NCI-H1417 treated with DMSO at 0.1 percent for 48 hours (cell line): ENCODE measurements around the gene GLB1L2.
"Not testable (repeated sequence)": the region's sequence is repeated elsewhere in the genome, so short reads cannot be mapped to it uniquely, and the experiment has no call there.

Experiments
- DNase-seq: peaks from one replicate; lab custom pipeline; 2025; lab: John Stamatoyannopoulos, UW

The GLB1L2 gene

DNA sequence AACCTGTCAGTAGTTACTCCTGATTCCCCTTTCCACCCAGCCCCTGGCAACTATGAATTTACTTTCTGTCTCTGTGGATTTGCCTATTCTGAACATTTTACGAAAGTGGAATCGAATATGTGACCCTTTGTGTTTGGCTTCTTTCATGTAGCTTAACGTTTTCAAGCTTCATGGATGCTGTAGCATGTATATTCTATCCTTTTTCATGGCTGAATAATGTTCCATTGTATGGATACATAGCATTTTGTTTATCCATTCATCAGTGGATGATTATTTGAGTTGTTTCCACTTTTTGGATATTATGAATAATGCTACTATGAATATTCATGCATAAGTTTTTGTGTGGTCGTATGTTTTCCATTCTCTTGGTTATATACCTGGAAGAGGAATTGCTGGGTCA lies 9.2 kb upstream of the GLB1L2 start:
- DNase-seq: no peak

DNA sequence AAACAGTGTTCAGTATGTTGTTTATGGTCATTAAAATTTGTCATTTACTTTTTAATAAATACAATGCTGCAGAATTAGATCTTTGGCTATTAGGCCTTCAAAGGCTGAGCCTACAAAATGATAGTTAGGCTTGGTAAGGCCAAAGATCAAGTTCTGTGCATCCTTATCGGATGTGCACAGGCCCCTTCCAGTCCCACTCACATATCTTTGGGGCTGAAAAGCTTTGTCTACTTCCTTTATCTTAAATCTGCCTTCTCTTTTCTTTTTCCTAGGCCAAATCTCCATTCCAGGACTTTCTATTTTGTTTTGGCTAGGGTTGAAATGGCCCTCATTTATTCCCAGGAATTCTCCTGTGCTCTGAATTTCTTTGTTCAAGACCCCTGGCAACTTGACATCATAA lies 3.4 kb upstream of the GLB1L2 start:
- no peak for DNase-seq

DNA sequence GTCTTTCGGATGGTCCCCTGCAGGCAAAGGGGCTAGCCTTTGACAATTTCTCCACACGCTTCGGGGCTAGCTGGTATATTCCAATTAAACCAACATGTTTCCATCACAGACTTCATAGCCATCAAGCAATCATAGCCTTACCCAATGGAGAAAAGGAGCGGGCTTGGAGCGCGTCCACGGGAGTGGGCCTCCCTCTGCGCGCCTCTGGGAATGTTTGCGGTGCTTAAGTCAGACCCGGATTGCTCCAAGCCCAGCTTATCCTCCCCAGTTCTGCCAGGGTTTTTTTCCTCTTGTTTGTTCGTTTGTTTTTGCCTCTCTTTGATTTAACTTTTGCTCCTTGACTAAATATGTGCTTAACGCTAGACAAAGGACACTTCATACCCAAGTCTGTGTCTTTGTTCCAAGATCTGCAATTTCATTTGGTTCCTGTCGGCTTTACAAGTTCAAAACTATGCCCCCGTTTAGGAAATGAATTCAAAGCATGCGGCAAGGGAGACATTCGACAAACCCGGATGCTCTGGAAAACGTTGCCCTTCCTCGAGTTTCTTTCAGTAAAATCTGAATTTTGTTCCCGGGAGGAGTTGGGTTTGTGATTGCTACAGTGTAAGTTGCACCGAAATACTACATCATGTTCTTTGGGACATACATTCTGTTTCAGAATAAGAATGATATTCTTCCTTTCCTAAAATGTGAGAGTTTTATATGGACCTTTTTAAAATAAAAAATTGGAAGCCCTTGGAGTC lies 1.0 kb upstream of the GLB1L2 start:
- DNase-seq: no peak

DNA sequence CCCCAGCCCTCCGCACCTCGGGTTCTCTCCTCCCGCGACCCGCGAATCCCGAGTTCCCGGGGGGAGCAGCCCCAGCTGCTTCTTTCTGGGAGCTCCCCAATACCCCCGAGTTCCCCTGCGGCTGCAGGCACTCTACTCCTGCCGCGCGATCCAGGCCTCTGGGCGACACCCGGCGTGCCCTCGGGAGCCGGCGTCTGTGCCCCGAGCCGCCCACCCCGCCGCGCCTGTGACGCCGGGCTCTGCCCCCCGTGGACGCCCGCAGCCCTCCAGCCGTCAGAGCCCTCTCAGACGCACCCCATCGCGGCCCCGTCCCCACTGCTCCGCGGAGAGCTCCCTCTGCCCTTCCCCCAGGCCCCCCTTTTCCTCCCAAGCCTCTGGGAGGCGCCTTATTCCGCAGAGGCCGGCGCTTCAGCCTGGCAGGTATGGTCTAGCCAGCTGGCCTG lies 422 bp downstream of the GLB1L2 start:
- DNase-seq: no peak

DNA sequence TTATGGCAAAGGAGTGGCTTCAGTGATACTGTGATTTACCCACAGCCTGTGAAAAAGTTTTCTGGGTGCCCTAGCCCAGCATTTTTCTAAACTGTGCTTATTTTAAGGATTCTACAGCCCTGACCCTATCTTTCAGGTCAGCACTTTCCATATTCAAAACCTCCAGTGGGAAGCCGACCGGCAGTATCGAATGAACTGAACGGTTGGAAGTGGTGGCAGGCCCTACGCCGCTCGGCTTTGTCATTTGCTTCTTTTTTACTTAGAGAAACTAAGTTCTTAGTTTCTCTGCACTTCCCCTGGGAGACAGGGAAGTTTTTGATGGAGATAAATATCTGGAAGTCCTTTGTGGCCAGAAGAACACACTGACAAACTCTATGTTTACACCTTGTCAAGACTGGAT lies 994 bp downstream of the GLB1L2 start:
- no peak for DNase-seq

DNA sequence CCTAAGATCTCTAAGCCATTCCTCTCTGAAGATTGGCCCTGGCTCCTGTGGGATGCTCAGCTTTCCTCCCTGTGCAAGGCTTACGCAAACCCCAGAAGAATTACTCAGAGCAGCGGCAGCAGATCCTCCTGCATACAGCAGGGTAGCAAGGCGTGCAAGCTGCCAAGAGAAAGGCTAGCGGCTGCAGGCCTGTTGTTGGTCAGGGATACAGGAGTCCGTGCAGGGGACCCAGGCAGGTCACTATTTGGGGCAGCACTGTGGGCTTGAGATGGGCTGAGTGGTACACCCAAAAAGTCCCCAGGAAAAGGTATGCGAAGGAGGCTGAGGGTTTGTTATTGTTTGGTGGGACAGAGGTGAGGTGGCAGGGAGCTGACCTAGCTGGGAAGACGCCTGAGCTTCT lies 1.5 kb downstream of the GLB1L2 start:
- DNase-seq: no peak

DNA sequence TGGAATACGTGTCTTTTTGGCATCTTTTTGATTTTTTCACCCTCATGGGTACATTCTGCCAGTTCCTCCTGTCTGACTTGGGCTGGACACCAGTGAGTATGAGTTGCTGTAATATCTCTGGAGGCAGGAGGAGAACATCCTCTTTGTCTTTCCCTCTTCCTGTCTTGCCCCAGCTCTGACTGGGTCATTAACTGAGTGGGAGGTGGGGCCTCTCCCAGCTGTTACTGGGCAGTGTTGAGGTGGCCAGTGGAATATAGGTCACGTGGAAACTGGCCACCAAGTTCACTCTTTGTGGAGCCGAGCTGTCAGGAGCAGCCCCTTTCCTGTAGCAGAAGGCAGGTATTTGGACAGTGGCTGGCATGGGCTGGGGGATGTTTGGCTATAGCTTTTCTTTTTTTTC lies 2.2 kb downstream of the GLB1L2 start:
- DNase-seq: no peak

DNA sequence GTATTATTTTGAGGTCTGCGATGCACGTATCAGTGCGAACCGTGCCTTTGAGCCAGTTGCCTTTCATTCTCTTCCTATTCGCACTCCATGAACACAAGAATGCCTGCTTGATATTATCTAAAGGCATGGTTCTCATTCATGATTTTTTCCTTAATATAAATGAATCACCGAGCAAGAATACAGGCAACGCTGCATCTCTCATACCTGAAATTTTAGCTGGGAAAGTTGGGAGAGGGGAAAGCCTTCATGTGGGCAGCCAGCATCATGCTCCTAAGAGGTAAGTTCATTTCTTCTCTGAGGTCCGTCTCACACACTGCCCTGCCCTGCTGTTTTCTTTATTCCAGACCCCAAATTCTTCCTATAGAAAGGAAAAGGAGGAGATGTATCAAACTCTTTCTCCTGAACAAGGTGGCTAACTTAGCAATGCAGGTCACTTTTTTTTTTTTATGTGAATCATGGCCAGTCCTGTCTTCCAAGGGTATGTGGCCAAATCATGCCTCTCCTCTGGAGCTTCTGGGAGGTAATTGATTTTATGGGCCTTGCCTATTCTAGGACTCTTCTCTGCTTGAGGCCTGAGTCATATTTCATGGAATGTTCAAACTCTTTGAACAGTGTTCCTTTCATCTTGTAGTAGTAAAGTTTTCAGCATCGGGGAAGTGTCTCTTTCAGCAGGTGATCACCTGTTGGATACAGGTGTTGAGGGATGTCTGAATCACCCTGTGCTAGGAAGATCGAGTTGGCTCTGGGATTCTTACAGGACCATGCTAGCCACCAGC lies 3.2 kb downstream of the GLB1L2 start:
- no peak for DNase-seq

DNA sequence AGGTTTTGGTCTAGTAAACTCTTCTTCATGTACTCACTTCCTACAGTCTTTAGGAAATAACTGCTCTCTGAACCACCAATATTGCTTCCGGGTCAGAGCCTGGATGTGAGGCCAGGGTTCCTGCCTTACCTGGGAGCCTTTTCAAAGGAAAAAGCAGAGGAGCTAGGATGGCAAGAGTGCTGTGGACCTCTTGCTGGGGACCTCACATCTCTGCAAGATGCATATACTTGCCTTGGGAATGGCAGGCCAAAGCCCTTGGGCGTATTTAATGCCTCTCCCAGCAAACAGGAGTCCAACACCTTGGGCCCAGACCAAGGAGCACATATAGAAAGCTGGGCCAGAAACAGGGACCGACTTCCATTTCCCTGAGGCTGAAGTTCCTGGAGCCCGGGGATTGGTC lies 5.3 kb downstream of the GLB1L2 start:
- DNase-seq: no peak

DNA sequence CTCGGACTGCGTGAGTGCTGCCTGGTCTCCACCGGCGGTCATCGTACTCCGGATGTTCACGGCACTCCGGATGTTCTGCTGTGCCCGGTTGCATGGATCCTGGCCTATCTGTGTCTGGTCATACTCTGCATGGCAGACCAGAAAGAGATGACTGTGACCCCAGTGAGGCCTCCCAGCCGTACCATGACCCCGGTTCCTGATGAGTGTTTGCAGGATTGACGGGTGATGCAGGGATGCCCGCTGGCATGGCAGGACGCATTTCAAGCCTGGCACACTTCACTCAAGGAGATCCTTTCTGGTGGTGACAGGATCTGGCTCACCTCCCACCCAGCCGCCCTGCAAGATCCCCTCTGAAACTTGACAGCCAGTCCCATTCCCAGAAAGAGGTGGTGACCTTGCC lies 6.3 kb downstream of the GLB1L2 start:
- no peak for DNase-seq

DNA sequence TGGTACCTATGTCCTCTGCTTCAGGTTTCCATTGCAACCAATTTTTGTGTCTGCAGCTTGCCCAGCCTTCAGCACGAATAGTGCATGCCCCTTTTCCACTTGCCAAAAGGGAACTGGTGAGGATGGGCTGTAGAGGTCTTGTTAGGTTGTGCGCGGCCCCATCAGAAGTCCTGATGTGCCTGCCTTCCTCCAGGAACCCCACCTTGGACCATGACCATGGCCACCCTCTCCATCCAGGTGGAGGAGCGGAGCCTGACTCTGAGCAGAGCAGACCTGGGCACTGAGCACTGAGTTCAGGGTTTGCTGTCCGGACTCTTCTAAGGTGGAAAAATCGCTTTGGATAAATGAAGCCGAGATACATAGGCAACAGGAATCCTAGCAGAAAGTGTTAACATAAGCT lies 6.9 kb downstream of the GLB1L2 start:
- DNase-seq: no peak

DNA sequence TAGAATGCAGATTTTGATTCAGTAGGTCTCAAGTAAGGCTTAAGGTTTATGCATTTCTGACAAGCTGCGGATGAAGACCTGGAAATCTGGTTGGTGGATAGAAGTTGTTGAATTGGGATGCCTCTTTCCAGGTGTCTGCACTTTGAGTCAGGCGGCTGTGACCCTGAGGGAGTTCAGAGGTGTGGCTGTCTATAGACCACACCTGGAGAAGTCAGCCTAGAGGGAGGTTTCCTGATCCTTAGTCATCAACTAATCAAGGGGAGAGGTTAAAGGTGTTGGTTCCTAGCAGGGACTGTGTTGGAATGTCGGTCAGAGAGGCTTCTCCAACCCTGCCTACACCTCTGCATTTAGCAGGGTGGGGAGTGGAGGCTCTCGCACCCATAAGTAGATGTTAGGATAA lies 8.0 kb downstream of the GLB1L2 start:
- DNase-seq: no peak

DNA sequence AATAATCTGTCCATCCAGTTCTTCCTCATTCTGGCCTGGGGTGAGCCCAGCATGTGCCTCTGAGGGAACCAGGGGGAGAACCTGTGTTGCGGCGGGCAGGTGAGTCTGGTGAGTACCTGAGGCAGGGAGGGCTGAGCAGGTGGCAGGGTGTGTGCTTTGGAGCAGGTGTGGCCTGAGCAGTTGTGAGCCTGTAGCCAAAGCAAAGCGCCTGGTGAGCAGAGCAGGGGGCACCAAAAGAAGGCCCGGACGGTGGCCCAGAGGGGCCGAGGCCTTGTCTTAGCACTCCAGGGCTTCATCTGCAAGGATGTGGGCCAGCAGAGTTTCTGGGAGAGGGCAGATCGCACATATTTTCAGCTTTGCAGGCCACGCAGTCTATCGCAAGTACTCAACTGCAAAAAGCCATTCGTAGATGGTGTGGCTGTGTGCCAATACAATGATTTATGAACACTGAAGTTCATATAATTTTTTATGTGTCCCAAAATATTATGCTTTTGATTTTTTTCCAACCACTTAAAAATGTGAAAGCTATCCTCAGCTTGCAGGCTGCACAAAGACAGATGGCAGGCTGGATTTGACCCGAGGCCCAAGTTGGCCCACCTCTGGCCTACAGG lies 8.7 kb downstream of the GLB1L2 start:
- no peak for DNase-seq

DNA sequence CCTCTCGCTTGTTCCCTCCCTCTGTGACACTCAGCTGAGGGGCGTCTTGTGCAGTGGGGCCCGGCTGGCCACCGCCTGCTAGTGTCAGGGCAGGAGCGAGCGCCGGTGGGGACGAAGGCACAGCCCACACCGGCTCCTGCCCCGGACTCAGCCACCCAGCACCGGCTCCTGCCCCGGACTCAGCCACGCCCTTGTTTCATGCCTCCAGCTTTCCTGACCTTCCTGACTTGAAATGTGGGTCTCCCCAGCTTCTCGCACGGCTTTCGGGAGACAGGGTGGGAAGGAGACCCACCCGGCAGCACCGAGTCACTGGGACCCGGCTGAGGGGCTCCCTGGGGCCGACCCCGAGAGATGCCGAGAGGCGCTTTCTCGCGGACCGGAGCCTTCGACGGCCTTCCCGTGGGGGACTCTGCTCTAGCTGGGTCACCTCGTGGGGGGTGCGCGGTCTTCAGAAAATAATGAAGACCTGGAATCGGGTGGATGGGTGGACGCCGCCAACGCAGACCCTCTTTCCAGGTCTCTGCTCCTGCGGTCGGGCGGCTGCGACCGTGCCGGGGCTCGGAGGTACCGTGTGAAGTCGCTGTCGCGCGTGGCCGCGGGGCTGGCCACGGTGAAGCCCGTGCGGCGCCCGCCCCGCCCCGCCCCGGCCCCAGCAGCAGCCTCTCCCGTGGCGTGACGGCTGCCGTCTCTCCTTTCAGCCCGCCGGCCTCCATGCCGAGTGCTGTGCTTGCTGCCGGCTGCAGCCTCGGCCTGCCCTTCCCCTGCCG lies 10.2 kb downstream of the GLB1L2 start:
- no peak for DNase-seq

DNA sequence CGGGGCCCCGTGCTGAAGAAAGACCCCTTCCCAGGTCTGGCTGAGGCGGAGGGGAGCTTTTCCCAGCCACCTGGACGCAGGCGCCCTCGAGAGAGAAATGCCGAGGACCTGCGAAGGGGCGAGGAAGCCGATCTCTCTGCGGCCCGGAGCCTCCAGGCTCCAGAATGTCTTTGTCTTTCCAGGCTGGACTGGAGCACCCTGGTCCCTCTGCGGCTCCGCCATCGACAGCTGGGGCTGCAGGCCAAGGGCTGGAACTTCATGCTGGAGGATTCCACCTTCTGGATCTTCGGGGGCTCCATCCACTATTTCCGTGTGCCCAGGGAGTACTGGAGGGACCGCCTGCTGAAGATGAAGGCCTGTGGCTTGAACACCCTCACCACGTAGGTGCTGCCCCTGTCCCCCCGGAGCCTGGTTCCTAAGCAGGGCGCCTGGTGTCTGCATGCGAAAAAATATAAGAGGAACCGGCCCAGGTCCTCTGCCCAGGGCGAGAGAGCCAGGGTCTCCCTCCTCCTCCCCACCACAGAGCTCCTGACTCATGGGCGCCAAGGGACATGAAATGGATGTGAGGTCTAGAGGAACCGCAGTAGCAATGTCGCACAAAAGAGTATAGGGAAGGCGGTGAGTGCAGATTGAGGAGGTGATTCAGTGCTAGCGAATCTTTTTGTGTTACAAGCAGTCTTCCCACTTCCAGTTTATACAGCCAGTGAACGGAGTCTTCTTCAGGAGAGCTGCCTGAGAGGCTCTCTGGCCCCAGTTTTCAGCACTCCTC lies 11.0 kb downstream of the GLB1L2 start:
- DNase-seq: no peak

DNA sequence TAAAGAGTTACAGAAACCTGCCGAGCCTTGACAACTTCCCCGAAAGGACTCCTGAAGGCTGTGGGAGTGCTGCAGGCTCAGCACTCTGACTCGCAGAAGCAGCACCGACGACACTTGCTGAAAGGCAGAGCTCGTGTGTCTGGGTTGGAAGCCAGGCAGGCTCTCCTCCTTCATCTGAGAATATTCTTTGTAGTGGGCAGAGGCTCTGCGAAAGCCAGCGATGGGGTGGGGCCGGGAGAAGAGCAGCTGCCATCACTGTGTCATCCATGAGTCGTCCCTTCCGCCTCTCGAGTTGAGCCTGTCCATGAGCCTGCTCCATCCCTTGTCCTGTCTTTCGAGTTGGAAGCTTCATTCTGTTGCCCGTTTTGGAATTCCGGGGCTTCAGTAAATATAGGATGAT lies 11.9 kb downstream of the GLB1L2 start:
- no peak for DNase-seq

DNA sequence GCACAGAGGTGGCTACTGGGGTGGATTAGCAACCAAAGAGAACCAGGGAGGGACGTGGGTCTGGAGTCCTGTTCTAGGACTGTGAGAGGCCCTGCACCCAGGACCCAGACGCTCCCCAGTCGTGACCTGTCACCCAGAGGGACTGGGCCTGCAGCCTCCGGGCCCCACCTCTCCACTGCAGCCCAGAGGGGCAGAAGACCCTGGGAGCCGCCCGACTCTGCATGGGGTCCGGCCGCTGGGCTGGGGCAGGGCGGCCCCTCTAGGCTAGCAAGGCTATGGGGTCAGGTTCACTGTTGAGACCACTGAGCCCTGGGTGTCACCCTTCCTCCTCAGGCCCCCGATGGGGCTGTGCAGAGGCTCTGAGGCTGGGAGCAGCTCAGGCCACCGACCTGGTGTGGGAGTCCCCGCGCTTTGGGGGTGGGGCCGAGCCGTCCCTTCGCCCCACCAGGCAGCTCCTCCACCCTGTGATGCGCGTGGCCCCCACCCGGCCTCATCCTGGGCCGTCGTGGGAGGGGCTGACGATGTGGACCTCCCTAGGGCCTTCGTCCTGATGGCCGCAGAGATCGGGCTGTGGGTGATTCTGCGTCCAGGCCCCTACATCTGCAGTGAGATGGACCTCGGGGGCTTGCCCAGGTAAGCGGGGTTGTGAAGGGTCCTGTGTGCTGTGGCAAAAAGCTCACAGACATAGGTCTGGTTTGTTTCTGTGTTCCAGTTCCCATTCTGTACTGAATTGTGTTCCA lies 12.9 kb downstream of the GLB1L2 start:
- DNase-seq: not testable (repeated sequence)

DNA sequence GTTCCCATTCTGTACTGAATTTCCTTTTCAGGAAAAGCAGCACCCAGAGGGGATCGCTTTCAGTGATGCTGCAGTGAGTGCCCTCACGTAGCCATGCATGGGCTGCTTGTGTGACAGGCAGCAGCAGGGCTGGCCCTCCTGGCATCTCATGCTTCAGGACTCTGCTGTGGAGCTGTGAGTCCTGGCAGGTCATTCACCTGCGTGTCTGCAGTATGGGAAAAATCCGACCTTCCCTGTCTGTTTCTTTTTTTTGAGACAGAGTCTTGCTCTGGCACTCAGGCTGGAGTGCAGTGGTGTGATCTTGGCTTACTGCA lies 13.4 kb downstream of the GLB1L2 start:
- no peak for DNase-seq

DNA sequence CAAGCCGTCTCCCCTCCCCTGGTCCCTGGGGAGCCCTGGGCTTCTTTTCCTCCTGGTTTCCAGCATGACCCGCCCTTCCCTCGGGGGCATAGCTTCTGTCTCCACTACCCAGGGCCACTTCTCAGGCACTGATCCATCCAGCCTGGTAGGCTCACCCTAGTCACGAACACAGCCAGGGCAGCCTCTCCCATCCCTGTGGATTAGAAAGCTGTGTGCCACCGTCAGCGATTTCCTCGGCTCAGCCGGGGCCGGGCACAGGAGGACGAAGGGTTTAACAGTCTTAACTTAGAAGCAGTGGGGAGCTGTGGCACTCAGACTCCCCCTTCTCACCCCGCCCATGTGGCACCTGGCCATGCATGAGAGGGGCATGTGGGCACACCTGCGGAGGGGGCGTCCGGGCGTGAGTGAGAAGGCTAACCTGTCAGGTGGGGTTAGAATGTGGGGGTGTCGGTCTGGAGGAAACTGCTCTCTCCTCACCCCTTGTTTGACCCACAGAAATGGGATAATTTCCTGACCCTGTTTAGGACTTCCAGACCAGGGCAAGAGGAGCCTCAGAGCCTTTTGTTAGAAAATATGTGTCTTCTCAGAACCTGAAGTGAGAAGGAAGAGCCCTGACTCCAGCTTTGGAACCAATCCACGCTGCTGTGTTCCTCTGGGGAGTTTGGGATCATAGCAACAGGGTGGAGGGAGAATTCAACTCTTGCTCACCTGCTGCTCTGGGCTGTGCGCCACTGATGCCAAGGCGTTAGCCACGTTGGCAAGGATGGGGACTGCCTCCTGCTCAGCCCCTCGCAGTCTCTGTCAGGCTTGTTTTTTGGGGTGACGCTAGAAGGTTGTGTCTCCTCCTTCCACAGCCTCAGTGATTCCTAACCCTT lies 14.6 kb downstream of the GLB1L2 start:
- no peak for DNase-seq

DNA sequence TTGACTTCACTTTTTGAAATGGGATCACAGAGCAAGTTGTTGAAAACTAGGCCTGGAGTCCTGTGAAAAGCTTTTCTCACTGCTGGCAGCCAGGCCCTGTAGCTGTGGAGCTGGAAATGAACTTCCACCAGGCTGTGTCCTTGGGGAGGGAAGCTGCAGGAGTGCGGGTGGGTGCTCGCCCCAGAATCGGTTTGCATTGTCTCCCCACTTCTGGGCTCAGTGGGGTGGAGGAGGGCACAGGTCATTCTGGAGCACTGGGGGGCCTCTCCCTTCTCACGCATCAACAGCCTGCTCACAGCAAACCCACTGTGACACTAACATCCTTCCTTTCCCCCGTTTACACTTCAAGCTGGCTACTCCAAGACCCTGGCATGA lies 15.2 kb downstream of the GLB1L2 start:
- no peak for DNase-seq
